GM18951 (cell line): ENCODE measurements around the gene IL21.

Source experiments
- POLR2A ChIP-seq: IDR thresholded peaks from 4 replicates; pipeline ENCODE4 v1.6.1; 2011; ENCODE audit warnings: mild to moderate bottlenecking; ENCODE audit not compliant: insufficient read length, insufficient read depth; ENCODE audit errors: extremely low read depth
- in situ Hi-C: fragments of 300-500 bp; cut with MboI; formaldehyde crosslinking; loops from one replicate; pipeline ENCODE4 v1.12.0; 2022; ENCODE audit warnings: low sequenced_read_pairs, mixed read lengths, inconsistent platforms; ENCODE audit not compliant: unreplicated experiment

IL21 gene

GRCh38 chr4:122622400-122622799 lies 1.5 kb upstream of the IL21 start:
- in situ Hi-C loops, result loop anchor here (25.0 kb wide), 1 partner anchor 290 kb away; the partner anchor contains the start of gene NUDT6
- no peak for TF ChIP-seq POLR2A

- in situ Hi-C loops, result loop anchor here (25.0 kb wide), 1 partner anchor 293 kb away; the partner anchor contains the start of gene NUDT6
- no peak for TF ChIP-seq POLR2A
Measured at GRCh38 chr4:122619611-122620010, 1.3 kb downstream of the IL21 start.

DNA sequence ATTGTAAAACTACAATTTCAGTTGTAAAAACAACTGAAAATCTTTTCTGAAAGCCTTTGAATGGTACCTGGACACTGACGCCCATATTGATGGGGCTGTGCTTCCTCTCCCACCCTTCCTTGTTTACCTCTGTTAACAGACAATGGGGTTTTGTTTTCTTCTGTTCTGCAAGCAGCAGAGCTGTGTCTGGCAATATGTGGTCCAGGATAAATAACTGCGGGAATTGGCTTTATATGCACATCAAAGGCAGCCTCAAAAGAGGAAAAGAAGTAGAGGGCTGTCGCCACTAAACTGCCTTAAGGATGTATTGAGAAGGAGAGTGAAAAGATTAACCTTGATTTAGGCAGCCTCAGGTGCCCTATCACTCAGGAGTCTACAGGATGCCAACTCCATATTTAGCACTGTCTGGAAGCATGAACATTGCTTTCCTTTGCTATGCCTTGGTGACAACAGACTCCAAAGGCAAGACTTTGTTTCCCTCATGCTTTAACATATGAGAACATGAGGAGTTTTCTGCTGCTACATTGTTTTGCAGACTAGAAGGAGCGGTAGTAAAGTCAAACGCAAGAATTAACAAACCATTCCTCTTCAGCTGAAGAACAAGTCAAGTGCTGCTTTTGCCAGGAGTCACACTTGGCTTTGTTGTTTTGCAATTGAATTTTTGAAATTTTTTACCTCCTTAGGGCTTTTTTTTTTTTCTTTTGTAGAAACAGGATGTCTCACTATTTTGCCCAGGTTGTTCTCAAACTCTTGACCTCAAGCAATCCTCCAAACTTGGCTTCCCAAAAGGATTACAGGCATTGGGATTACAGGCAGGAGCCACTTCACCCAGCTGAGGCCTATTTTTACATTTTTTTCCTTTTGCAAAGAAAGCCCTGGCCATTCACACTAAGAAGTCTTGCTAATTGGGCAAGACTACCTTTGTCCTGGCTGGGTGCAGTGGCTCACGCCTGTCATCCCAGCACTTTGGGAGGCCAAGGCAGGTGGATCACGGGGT lies 3.0 kb downstream of the IL21 start:
- in situ Hi-C loops, result loop anchor here (25.0 kb wide), 1 partner anchor 294 kb away; the partner anchor contains the start of gene NUDT6
- no peak for TF ChIP-seq POLR2A

DNA sequence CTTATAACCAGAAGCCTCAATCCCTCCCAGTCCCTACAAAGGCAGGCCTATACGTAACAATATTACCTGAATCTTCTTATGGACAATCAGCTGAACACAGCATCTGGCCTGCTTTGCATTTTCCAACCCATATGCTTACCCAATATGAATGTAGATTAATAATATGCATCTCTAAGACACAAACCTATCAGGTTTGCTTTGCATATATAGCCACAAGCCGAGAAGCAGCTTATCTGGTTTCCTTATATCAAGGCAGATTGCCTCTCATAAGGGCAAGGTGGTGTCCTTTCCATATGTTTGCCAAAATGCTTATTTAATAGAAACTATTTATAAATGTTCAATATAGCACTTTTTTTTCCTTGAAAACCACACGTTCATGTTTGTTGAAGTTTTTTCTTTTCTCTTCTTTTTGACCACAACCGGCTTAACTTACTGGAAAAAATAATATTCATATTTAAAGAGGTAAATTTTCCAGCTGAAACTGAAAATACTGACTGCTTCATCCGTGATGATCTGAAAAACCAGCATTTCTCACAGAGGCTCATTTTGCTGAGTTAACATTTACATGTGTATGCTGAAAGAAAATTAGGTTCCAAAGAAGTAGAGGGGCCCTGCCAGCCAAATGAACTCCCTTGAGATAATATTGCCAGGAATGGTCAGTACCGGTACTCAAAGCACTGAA lies 3.8 kb downstream of the IL21 start:
- TF ChIP-seq POLR2A, result no peak
- in situ Hi-C loops, result loop anchor here (25.0 kb wide), 1 partner anchor 295 kb away; the partner anchor contains the start of gene NUDT6

DNA sequence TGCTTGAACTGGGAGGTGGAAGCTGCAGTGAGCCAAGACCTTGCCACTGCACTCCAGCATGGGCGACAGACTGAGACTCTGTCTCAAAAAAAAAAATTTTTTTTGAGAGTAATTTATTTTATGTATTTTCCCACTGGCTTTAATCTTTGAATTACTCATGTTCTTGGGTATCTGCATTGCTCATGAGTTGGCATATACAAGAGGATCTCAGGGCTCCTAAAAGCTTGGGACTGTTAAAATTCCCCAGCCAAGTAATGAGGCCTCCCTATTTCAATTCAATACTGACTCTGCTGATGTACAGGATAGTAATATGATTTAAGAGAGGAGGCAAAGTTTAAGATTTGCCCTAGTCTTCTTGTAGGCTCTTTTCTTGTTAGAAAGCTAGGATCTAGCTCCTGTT lies 6.2 kb downstream of the IL21 start:
- in situ Hi-C loops, result loop anchor here (25.0 kb wide), 1 partner anchor 298 kb away; the partner anchor contains the start of gene NUDT6
- no peak for TF ChIP-seq POLR2A

- in situ Hi-C loops, result loop anchor here (25.0 kb wide), 1 partner anchor 300 kb away; the partner anchor contains the start of gene NUDT6
- TF ChIP-seq POLR2A, result no peak
Measured at GRCh38 chr4:122612540-122612939, 8.3 kb downstream of the IL21 start.

DNA sequence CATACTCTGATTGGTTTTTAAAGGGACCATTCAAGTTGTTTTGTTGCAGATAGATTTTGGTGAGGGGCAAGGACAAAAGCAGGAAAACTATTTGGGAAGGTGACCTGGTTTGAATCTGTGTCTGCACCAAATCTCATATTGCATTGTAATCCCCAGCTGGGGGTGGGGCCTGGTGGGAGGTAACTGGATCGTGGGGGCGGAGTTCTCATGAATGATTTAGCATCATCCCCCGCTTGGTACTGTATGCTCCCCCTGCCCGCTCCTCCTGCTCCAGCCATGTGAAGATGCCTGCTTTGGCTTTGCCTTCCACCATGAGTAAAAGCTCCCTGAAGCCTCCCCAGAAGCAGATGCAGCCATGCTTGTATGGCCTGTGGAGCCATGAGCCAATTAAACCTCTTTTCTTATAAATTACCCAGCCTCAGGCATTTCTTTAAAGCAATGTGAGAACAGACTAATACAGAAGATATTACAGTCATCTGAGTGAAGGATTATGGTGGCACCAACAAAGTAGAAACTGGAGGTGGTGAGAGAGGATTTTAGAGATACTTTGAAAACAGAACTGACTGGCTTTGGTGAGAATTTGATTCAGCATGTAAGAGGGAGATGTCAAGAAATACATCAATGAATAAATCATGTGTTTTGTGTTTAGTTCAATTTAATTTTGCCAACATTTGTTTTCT lies 14.4 kb downstream of the IL21 start:
- in situ Hi-C loops, result loop anchor here (25.0 kb wide), 1 partner anchor 306 kb away; the partner anchor contains the start of gene NUDT6
- no peak for TF ChIP-seq POLR2A

DNA sequence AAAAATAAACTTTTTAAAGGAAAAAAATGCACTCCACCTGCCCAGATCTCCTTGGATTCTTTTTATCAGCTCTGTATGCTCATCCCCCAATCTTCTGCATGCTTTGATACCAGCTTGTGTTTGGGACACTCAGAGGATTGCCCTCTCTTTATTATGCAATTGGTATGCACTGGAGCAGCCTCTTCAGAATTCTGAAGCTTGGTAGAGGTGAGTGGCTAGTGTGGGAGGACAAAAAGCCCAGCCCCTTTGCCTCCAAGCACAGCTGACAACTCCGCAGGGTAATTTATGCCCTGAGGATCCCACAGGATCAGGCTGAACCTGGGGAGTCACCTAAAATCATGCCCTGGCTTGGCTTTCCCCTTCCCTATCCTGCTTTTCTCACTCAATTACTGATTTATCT lies 16.7 kb downstream of the IL21 start:
- in situ Hi-C loops, result loop anchor here (25.0 kb wide), 1 partner anchor 308 kb away; the partner anchor contains the start of gene NUDT6
- TF ChIP-seq POLR2A, result no peak

- in situ Hi-C loops, result loop anchor here (25.0 kb wide), 1 partner anchor 309 kb away; the partner anchor contains the start of gene NUDT6
- TF ChIP-seq POLR2A, result no peak
Measured at GRCh38 chr4:122603156-122603574, 17.7 kb downstream of the IL21 start.

GRCh38 chr4:122602277-122603142 lies 18.4 kb downstream of the IL21 start:
- in situ Hi-C loops, result loop anchor here (25.0 kb wide), 1 partner anchor 310 kb away; the partner anchor contains the start of gene NUDT6
- TF ChIP-seq POLR2A, result no peak

DNA sequence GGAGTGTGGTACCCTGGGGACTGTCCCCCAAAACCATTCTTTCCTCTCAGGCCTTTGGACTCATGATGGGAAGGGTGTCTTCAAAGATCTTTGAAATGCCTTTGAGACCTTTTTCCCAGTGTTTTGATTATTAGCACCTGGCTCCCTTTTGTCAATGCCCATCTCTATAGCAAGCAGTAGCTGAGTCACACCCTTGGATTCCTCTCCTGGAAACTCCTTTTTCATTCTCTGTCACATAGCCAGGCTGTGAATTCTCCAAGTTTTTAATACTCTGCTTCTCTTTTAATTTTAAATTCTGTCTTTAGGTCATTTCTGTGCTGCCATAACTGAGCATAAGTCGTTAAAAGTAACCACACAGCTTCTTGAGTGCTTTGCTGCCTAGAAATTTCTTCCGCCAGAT lies 29.7 kb downstream of the IL21 start:
- in situ Hi-C loops, result loop anchor here (25.0 kb wide), 1 partner anchor 679 kb away; no protein-coding TSS in a partner anchor
- TF ChIP-seq POLR2A, result no peak
